ENCODE measurements around the gene STK25.

DNA sequence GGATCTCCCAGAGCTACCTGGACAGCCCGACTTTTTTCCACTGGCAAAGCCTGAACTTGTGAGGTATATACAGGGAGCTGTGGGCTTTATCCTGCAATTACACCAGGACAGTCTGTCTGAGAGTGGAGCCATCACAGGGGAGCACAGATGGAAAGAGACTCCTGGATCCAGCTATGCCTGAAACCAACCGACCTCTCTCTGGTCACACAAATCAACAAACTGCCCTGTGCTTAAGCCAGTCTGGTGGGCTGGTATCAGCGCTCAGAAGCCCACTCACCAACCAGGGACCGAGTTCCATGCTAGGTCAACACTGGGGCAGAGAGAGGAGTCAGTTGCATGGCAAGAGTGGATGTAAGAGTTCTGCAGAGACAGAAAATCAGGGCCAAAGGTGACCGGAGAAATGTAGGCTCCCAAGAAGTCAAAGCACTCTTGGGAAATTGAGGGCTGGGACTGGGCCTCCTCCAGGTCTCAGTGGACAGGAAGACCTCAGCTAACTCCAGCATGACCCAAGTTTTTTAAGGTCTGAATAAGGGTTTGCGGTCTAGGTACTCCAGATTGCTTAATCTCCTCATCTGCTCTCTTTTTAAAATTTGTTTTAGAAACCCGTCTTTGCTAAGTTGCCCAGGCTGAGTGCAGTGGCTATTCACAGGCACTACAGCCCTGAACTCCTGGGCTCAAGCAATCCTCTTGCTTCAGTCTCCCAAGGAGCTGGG lies 46.4 kb upstream of the STK25 start:
- TF ChIP-seq POLR2A (IDR thresholded peaks at IDR 0.05; ENCODE audit: low read length), result no peak
- no peak for TF ChIP-seq GATA1 (IDR thresholded peaks at IDR 0.05; ENCODE audit: low read depth, low read length)

Measured in erythroblast (primary cell).